ENCODE measurements around the gene VAMP2. TPM values are rescaled to one million over a fixed set of nuclear protein-coding genes. Genes with fewer than 3 reads are reported as not detected.
A peak's percentile ranks its signal among the peaks of the same experiment; 100 is the strongest.

The VAMP2 gene
- total and polyA plus RNA-seq, 9 of the 15 experiments (the other 6 are each of a cell fraction or from before 2014, with no cell fraction given), result 2.3 to 31.8 (median 6.0) TPM

DNA sequence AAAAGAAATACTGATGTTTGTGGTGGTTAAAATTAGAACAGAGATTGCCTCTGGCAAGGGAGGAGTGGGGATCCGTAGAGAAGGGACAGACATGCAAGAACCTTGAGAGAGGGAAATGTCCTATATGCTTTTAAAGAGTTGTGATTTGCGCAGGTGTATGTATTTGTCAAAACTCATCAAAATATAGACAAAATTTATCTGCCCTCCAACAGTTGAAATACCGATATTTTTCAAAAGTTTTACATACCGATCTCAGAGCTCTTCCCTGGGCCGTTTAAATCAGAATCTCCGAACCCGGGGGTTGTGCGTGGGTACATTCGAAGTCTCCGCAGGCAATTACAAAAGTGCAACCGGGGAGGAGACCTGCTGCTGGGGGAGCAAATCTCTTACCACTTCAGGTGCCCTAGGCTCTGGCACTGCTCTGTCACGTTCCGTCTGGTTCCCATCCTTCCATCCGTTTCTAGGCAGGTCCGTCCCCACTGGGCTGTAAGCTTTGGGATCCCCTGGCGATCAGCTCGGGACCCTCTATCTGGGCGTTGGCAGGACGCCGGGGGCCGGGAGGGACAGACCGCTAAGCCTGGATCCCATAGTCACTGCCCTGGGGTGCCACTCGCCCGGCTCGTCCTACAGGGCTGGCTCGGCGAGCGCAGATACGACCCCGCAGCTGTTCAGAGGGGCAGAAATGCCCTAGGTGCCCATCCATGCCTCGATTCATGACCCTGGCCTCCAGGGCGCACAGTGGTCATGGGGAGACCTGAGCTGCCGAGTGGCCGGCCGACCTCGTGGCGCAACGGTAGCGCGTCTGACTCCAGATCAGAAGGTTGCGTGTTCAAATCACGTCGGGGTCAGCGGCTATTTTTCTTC lies 23.1 kb upstream of the VAMP2 start (continued):
- TF ChIP-seq USF2 (CRISPR knock-in tag; IDR thresholded peaks at IDR 0.05) (no peak), MAFG (tag; conservative IDR thresholded peaks at IDR 0.05) (no peak), HDAC1 (IDR thresholded peaks at IDR 0.05) (peak; percentile 16 to 89; a peak in 2 of 4 replicates), CREB3L1 (IDR thresholded peaks at IDR 0.05; ENCODE audit: borderline replicate concordance, low read depth) (no peak), PHF8 (IDR thresholded peaks at IDR 0.05; ENCODE audit: borderline replicate concordance, low read length) (no peak; the same call in 1 of the 2 replicates), ZNF707 (CRISPR knock-in tag; conservative IDR thresholded peaks at IDR 0.05) (no peak), HNRNPK (IDR thresholded peaks at IDR 0.05; ENCODE audit: low read depth, low read length, poor library complexity, severe bottlenecking) (no peak), POLR2G (IDR thresholded peaks at IDR 0.05; ENCODE audit: low read depth, low read length) (peak; percentile 63), SMAD1 (IDR thresholded peaks at IDR 0.05; ENCODE audit: low read depth, low read length, partially characterized antibody) (no peak), CREB5 (CRISPR knock-in tag; IDR thresholded peaks at IDR 0.05) (no peak), ZNF57 (CRISPR knock-in tag; IDR thresholded peaks at IDR 0.05) (no peak), ZNF12 (CRISPR knock-in tag; IDR thresholded peaks at IDR 0.05) (0 out of 2 replicates have a peak, but pooled peaks have one; percentile 53), ZNF311 (CRISPR knock-in tag; IDR thresholded peaks at IDR 0.05) (no peak), DPF2 (IDR thresholded peaks at IDR 0.05) (no peak), FOXP1 (CRISPR knock-in tag; IDR thresholded peaks at IDR 0.05) (no peak), ZNF586 (CRISPR knock-in tag; conservative IDR thresholded peaks at IDR 0.05) (no peak)
- TF ChIP-seq, protein P1, sequence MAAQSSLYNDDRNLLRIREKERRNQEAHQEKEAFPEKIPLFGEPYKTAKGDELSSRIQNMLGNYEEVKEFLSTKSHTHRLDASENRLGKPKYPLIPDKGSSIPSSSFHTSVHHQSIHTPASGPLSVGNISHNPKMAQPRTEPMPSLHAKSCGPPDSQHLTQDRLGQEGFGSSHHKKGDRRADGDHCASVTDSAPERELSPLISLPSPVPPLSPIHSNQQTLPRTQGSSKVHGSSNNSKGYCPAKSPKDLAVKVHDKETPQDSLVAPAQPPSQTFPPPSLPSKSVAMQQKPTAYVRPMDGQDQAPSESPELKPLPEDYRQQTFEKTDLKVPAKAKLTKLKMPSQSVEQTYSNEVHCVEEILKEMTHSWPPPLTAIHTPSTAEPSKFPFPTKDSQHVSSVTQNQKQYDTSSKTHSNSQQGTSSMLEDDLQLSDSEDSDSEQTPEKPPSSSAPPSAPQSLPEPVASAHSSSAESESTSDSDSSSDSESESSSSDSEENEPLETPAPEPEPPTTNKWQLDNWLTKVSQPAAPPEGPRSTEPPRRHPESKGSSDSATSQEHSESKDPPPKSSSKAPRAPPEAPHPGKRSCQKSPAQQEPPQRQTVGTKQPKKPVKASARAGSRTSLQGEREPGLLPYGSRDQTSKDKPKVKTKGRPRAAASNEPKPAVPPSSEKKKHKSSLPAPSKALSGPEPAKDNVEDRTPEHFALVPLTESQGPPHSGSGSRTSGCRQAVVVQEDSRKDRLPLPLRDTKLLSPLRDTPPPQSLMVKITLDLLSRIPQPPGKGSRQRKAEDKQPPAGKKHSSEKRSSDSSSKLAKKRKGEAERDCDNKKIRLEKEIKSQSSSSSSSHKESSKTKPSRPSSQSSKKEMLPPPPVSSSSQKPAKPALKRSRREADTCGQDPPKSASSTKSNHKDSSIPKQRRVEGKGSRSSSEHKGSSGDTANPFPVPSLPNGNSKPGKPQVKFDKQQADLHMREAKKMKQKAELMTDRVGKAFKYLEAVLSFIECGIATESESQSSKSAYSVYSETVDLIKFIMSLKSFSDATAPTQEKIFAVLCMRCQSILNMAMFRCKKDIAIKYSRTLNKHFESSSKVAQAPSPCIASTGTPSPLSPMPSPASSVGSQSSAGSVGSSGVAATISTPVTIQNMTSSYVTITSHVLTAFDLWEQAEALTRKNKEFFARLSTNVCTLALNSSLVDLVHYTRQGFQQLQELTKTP (IDR thresholded peaks at IDR 0.05; ENCODE audit: low read depth in 1 of 2, partially characterized antibody in 2 of 2), result no peak
